Activated naive CD4-positive, alpha-beta T cell treated with anti-CD3 and anti-CD28 coated beads for 36 hours (primary cell): Measurements from ENCODE around the gene CD300H. TPM values are rescaled to one million over a fixed set of nuclear protein-coding genes. Genes with fewer than 3 reads are reported as not detected.

Experiments
- CTCF ChIA-PET: fragments of 350-600 bp; sonication (Branson Sonifier 250); formaldehyde crosslinking; loops from one replicate; lab custom pipeline; 2021; ENCODE audit warnings: antibody characterized with exemption; lab: Charles Lee
- DNase-seq: peaks from one replicate; pipeline ENCODE4 v3.0.0-alpha.2; 2020
- H3K27ac Mint-ChIP-seq: one replicate; pipeline ENCODE4 v1.8.0; 2021; ENCODE audit warnings: mild to moderate bottlenecking, mixed read lengths
- H3K27me3 Mint-ChIP-seq: one replicate; pipeline ENCODE4 v1.8.0; 2021; ENCODE audit warnings: low read depth, mixed read lengths
- H3K36me3 Mint-ChIP-seq: one replicate; pipeline ENCODE4 v1.8.0; 2021; ENCODE audit warnings: low read depth, mixed read lengths
- H3K4me1 Mint-ChIP-seq: one replicate; pipeline ENCODE4 v1.8.0; 2021; ENCODE audit warnings: low read depth, mixed read lengths
- H3K4me3 Mint-ChIP-seq: one replicate; pipeline ENCODE4 v1.8.0; 2021; ENCODE audit warnings: mild to moderate bottlenecking, moderate library complexity, mixed read lengths
- H3K9me3 Mint-ChIP-seq: one replicate; pipeline ENCODE4 v1.8.0; 2021; ENCODE audit warnings: mixed read lengths
- intact Hi-C: fragments of 100-400 bp; cut with micrococcal nuclease; formaldehyde crosslinking; loops from one replicate; pipeline ENCODE4 v1.15.1; 2023
- total RNA-seq, 2 experiments: library from RNA; stranded (reverse); gene quantifications; one replicate each; pipeline ENCODE4 v1.2.3, GENCODE V29; 2021

CD300H gene
- total RNA-seq, 2 experiments from 2014 or later = not detected

GRCh38 chr17:74601944-74602572 is 34.7 kb upstream of the CD300H start:
- no peaks in the 10 kb centered on the region for H3K9me3 Mint-ChIP-seq
- peaks cover 20% of the 10 kb centered on the region for H3K4me1 Mint-ChIP-seq
- H3K27ac Mint-ChIP-seq = no peak overlapping the region
- no peaks in the 10 kb centered on the region for H3K36me3 Mint-ChIP-seq
- CTCF ChIA-PET = interaction anchor here (0.6 kb wide), 1 partner anchor 1495 kb away, joined by 4 read pairs; no protein-coding TSS in a partner anchor
- DNase-seq = peak; percentile 74
- intact Hi-C loops = loop anchor here (2.0 to 5.0 kb wide), 3 partner anchors 35 to 233 kb away; partner anchors contain the start of gene CD300H
- H3K27me3 Mint-ChIP-seq = peaks cover 4% of the 10 kb centered on the region
- H3K4me3 Mint-ChIP-seq = no peak overlapping the region

- CTCF ChIA-PET = no interaction called here
Measured at GRCh38 chr17:74599448-74599939, 32.2 kb upstream of the CD300H start.

GRCh38 chr17:74599023-74599399 is 31.7 kb upstream of the CD300H start:
- intact Hi-C loops = no loop called here
- no peak for DNase-seq
- CTCF ChIA-PET = no interaction called here
- no peak overlapping the region for H3K27ac Mint-ChIP-seq
- peaks cover 20% of the 10 kb centered on the region for H3K4me1 Mint-ChIP-seq
- H3K36me3 Mint-ChIP-seq = no peaks in the 10 kb centered on the region
- no peak overlapping the region for H3K4me3 Mint-ChIP-seq
- no peaks in the 10 kb centered on the region for H3K9me3 Mint-ChIP-seq
- H3K27me3 Mint-ChIP-seq = peaks cover 4% of the 10 kb centered on the region

More at GRCh38 chr17:74599448-74599939, 32.2 kb upstream of the CD300H start:
- DNase-seq = no peak
- H3K36me3 Mint-ChIP-seq = no peaks in the 10 kb centered on the region
- peaks cover 20% of the 10 kb centered on the region for H3K4me1 Mint-ChIP-seq
- peaks cover 4% of the 10 kb centered on the region for H3K27me3 Mint-ChIP-seq
- no peaks in the 10 kb centered on the region for H3K9me3 Mint-ChIP-seq
- no peak overlapping the region for H3K4me3 Mint-ChIP-seq
- H3K27ac Mint-ChIP-seq = no peak overlapping the region
- intact Hi-C loops = no loop called here

- Mint-ChIP-seq H3K27me3 (peaks cover 4% of the 10 kb centered on the region), H3K4me1 (peaks cover 20% of the 10 kb centered on the region), H3K36me3 (no peaks in the 10 kb centered on the region), H3K27ac (peak overlapping the region; percentile 5), H3K9me3 (no peaks in the 10 kb centered on the region), H3K4me3 (no peak overlapping the region)
- intact Hi-C loops = no loop called here
- DNase-seq = peak; percentile 15
- CTCF ChIA-PET = no interaction called here
Measured at GRCh38 chr17:74598346-74599022, 31.2 kb upstream of the CD300H start.

- CTCF ChIA-PET = interaction anchor here (0.8 kb wide), 1 partner anchor 26 kb away, joined by 5 read pairs; no protein-coding TSS in a partner anchor
- no peaks in the 10 kb centered on the region for H3K36me3 Mint-ChIP-seq
- DNase-seq = no peak
- peaks cover 3% of the 10 kb centered on the region for H3K27me3 Mint-ChIP-seq
- H3K4me1 Mint-ChIP-seq = peaks cover 26% of the 10 kb centered on the region
- H3K27ac Mint-ChIP-seq = no peak overlapping the region
- intact Hi-C loops = no loop called here
- no peak overlapping the region for H3K4me3 Mint-ChIP-seq
- H3K9me3 Mint-ChIP-seq = no peaks in the 10 kb centered on the region
Measured at GRCh38 chr17:74597069-74597790, 29.9 kb upstream of the CD300H start.

GRCh38 chr17:74595037-74595750 is 27.9 kb upstream of the CD300H start:
- no peaks in the 10 kb centered on the region for H3K36me3 Mint-ChIP-seq
- intact Hi-C loops = no loop called here
- no peaks in the 10 kb centered on the region for H3K27me3 Mint-ChIP-seq
- H3K9me3 Mint-ChIP-seq = no peaks in the 10 kb centered on the region
- peaks cover 29% of the 10 kb centered on the region for H3K4me1 Mint-ChIP-seq
- no peak overlapping the region for H3K27ac Mint-ChIP-seq
- DNase-seq = no peak
- CTCF ChIA-PET = no interaction called here
- H3K4me3 Mint-ChIP-seq = no peak overlapping the region

- peak within 1 kb of the TSS; percentile 30 for H3K4me3 Mint-ChIP-seq
- no peaks in the 10 kb centered on the region for H3K27me3 Mint-ChIP-seq
- H3K27ac Mint-ChIP-seq = no peak within 1 kb of the TSS
- H3K4me1 Mint-ChIP-seq = peaks cover 16% of the 10 kb centered on the region
- no peaks in the 10 kb centered on the region for H3K9me3 Mint-ChIP-seq
- intact Hi-C loops = no loop called here
- no peaks in the 10 kb centered on the region for H3K36me3 Mint-ChIP-seq
- DNase-seq = peak; percentile 48
- CTCF ChIA-PET = interaction anchor here (0.6 to 1.2 kb wide), 4 partner anchors 8 to 216 kb away, joined by 3 to 5 read pairs (median 3); no protein-coding TSS in a partner anchor
Measured at GRCh38 chr17:74592087-74592990, 25.0 kb upstream of the CD300H start, which contains the start of gene CD300LD. TSS of gene CD300LD (minus strand) at chr17:74592283. CDS start at chr17:74592202, 81 bp downstream.

GRCh38 chr17:74591503-74591902 is 24.2 kb upstream of the CD300H start:
- CTCF ChIA-PET = interaction anchor here (0.7 to 0.9 kb wide), 3 partner anchors 12 to 179 kb away, joined by 3 to 5 read pairs (median 5); no protein-coding TSS in a partner anchor
- H3K36me3 Mint-ChIP-seq = no peaks in the 10 kb centered on the region
- no peak overlapping the region for H3K4me3 Mint-ChIP-seq
- no peak overlapping the region for H3K27ac Mint-ChIP-seq
- intact Hi-C loops = no loop called here
- no peaks in the 10 kb centered on the region for H3K9me3 Mint-ChIP-seq
- DNase-seq = no peak
- no peaks in the 10 kb centered on the region for H3K27me3 Mint-ChIP-seq
- peaks cover 14% of the 10 kb centered on the region for H3K4me1 Mint-ChIP-seq

GRCh38 chr17:74585711-74586110 is 18.4 kb upstream of the CD300H start:
- Mint-ChIP-seq H3K4me1 (no peaks in the 10 kb centered on the region), H3K27ac (no peak overlapping the region), H3K36me3 (no peaks in the 10 kb centered on the region), H3K27me3 (no peaks in the 10 kb centered on the region), H3K4me3 (no peak overlapping the region), H3K9me3 (no peaks in the 10 kb centered on the region)
- DNase-seq = no peak
- intact Hi-C loops = no loop called here
- CTCF ChIA-PET = no interaction called here

- peaks cover 8% of the 10 kb centered on the region for H3K4me1 Mint-ChIP-seq
- H3K27me3 Mint-ChIP-seq = no peaks in the 10 kb centered on the region
- intact Hi-C loops = no loop called here
- H3K9me3 Mint-ChIP-seq = no peaks in the 10 kb centered on the region
- no peak overlapping the region for H3K27ac Mint-ChIP-seq
- H3K36me3 Mint-ChIP-seq = no peaks in the 10 kb centered on the region
- CTCF ChIA-PET = interaction anchor here (0.6 kb wide), 1 partner anchor 1932 kb away, joined by 5 read pairs; no protein-coding TSS in a partner anchor
- DNase-seq = no peak
- no peak overlapping the region for H3K4me3 Mint-ChIP-seq
Measured at GRCh38 chr17:74584292-74585060, 17.2 kb upstream of the CD300H start.
